ENCODE measurements around the gene TPRN. TPM values are rescaled to one million over a fixed set of nuclear protein-coding genes. Genes with fewer than 3 reads are reported as not detected.

Gene TPRN
- total RNA-seq, 1 experiment from 2014 or later: 24.9 TPM

- Histone ChIP-seq H3K9me2 (ENCODE audit: insufficient read depth) (no peaks in the 10 kb centered on the region), H3K4me1 (ENCODE audit: control insufficient read depth in 1 of 2, insufficient read depth in 2 of 2, low read length in 2 of 2) (peaks cover 18 to 50% of the 10 kb centered on the region in 2 experiments), H3K4me3 (replicated peaks in 1 of 2; ENCODE audit: low read depth in 1 of 2, low read length in 2 of 2) (peak overlapping the region; percentile 41 to 60; a peak in 3 of 4 replicates), H4K20me1 (ENCODE audit: insufficient read depth) (no peaks in the 10 kb centered on the region), H3K9me3 (ENCODE audit: control insufficient read depth in 1 of 2, insufficient read depth in 1 of 2, low read depth in 1 of 2, low read length in 2 of 2) (no peaks in the 10 kb centered on the region), H3K79me2 (ENCODE audit: insufficient read depth, low read length) (no peaks in the 10 kb centered on the region), H3K27me3 (ENCODE audit: insufficient read depth, low read length) (no peaks in the 10 kb centered on the region), H2AFZ (ENCODE audit: low read depth, low read length, poor library complexity, severe bottlenecking) (no peak overlapping the region), H3K9ac (ENCODE audit: low read length) (peak overlapping the region; percentile 14; the same call in 1 of the 2 replicates), H3K27ac (ENCODE audit: low read depth, low read length) (no peak overlapping the region; the same call in 1 of the 2 replicates), H3K36me3 (ENCODE audit: control insufficient read depth in 1 of 2, insufficient read depth in 2 of 2, low read length in 2 of 2) (no peaks in the 10 kb centered on the region), H3K4me2 (ENCODE audit: low read length) (peak overlapping the region; percentile 84)
- intact Hi-C loops (cut with micrococcal nuclease): no loop called here
- CTCF ChIA-PET: interaction anchor here (0.9 kb wide), 1 partner anchor 21 kb away, joined by 4 read pairs; the partner anchor contains the start of genes ANAPC2 and SSNA1
- BruUV-seq (replicated peaks): no TSS peak
- RAD21 ChIA-PET (ENCODE audit: low non-redundant PET in 1 of 2, low total read pairs in 2 of 2, uncharacterized antibody in 2 of 2, unreplicated experiment in 2 of 2): no interaction called here
- TF ChIP-seq SIN3A (IDR thresholded peaks at IDR 0.05; ENCODE audit: low read depth): no peak
- no peak for TF ChIP-seq ZFX (IDR thresholded peaks at IDR 0.05)
- TF ChIP-seq ATF3 (IDR thresholded peaks at IDR 0.05): no peak
- TF ChIP-seq POLR2AphosphoS5 (IDR thresholded peaks at IDR 0.05; ENCODE audit: low read depth, low read length): peak; percentile 46
- peak; percentile 20 for TF ChIP-seq POLR2A (IDR thresholded peaks at IDR 0.05; ENCODE audit: borderline replicate concordance, extremely low read depth, insufficient read depth, insufficient read length)
- TF ChIP-seq FOSL1 (IDR thresholded peaks at IDR 0.05; ENCODE audit: low read depth): no peak
- DNase-seq (ENCODE audit: low read depth, low spot score): no peak
- POLR2A ChIA-PET: interaction anchor here (0.7 to 3.4 kb wide), 4 partner anchors 9 to 98 kb away, joined by 3 to 12 read pairs (median 4); partner anchors contain the start of genes SAPCD2 and SSNA1
- ATAC-seq: peak; percentile 29
Observed at GRCh38 chr9:137167747-137168572, 32.6 kb downstream of the TPRN start.

- no peak for ATAC-seq
- POLR2A ChIA-PET: interaction anchor here (3.4 kb wide), 1 partner anchor 16 kb away, joined by 12 read pairs; no protein-coding TSS in a partner anchor
- H3K4me2 ChIP-seq (ENCODE audit: low read length): peak overlapping the region; percentile 84
Observed at GRCh38 chr9:137167277-137167746, 33.2 kb downstream of the TPRN start.

More at GRCh38 chr9:137167277-137167746, 33.2 kb downstream of the TPRN start:
- intact Hi-C loops (cut with micrococcal nuclease): no loop called here
- Histone ChIP-seq H3K9ac (ENCODE audit: low read length) (no peak overlapping the region), H3K9me3 (ENCODE audit: control insufficient read depth in 1 of 2, insufficient read depth in 1 of 2, low read depth in 1 of 2, low read length in 2 of 2) (no peaks in the 10 kb centered on the region), H3K27me3 (ENCODE audit: insufficient read depth, low read length) (no peaks in the 10 kb centered on the region), H4K20me1 (ENCODE audit: insufficient read depth) (no peaks in the 10 kb centered on the region), H3K79me2 (ENCODE audit: insufficient read depth, low read length) (no peaks in the 10 kb centered on the region), H3K4me3 (replicated peaks in 1 of 2; ENCODE audit: low read depth in 1 of 2, low read length in 2 of 2) (no peak overlapping the region), H3K9me2 (ENCODE audit: insufficient read depth) (no peaks in the 10 kb centered on the region), H3K4me1 (ENCODE audit: control insufficient read depth in 1 of 2, insufficient read depth in 2 of 2, low read length in 2 of 2) (peaks cover 18 to 56% of the 10 kb centered on the region in 2 experiments), H3K27ac (ENCODE audit: low read depth, low read length) (no peak overlapping the region), H2AFZ (ENCODE audit: low read depth, low read length, poor library complexity, severe bottlenecking) (no peak overlapping the region), H3K36me3 (ENCODE audit: control insufficient read depth in 1 of 2, insufficient read depth in 2 of 2, low read length in 2 of 2) (no peaks in the 10 kb centered on the region)
- ChIA-PET CTCF (no interaction called here), RAD21 (ENCODE audit: low non-redundant PET in 1 of 2, low total read pairs in 2 of 2, uncharacterized antibody in 2 of 2, unreplicated experiment in 2 of 2) (no interaction called here)
- no peak for TF ChIP-seq TCF7L2 (IDR thresholded peaks at IDR 0.05; ENCODE audit: borderline replicate concordance, extremely low read depth, insufficient read depth, insufficient read length)
- TF ChIP-seq RAD21 (IDR thresholded peaks at IDR 0.05; ENCODE audit: low read depth): no peak
- no peak for TF ChIP-seq CBX3 (IDR thresholded peaks at IDR 0.05; ENCODE audit: low read depth)
- TF ChIP-seq REST (IDR thresholded peaks at IDR 0.05; ENCODE audit: low read depth): no peak
- no peak for TF ChIP-seq ZBTB33 (IDR thresholded peaks at IDR 0.05; ENCODE audit: extremely low read depth, insufficient replicate concordance, low read length)
- TF ChIP-seq SRF (IDR thresholded peaks at IDR 0.05; ENCODE audit: low read depth): no peak
- TF ChIP-seq EZH2 (IDR thresholded peaks at IDR 0.05): no peak
- DNase-seq (ENCODE audit: low read depth, low spot score): no peak
- no TSS peak for BruUV-seq (replicated peaks)
